Measurements from ENCODE around the gene LAIR1. TPM values are rescaled to one million over a fixed set of nuclear protein-coding genes. Genes with fewer than 3 reads are reported as not detected.
"Not testable (repeated sequence)": the region's sequence is repeated elsewhere in the genome, so short reads cannot be mapped to it uniquely, and the experiment has no call there.

Gene LAIR1
- total RNA-seq, 1 donor from 2014 or later: not detected

DNA sequence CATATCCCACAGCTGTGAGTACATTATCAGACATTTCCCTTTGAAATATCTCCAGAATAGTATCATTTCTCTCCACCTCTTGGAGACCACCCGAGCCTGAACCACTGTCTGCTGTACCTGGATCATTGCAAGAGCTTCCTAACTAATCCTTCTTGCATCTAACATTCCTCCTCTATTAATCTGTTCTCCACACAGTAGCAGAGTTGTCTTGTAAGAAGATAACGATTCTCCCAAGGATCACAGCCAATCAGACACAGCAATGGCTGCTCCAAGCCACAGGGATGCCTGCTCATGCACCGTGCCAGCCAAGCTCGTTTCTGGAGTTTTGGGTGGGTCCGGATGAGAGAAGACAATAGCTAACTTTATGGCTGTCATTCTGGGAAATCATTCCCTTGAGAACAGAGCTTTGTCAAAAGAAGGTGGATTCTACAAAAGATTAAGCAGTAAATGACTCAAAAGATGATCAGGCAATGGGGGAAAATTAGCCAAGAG is 14.5 kb upstream of the LAIR1 start:
- no peaks in the 10 kb centered on the region for H3K4me1 Mint-ChIP-seq (ENCODE audit: low read depth)
- TF ChIP-seq, protein P1, sequence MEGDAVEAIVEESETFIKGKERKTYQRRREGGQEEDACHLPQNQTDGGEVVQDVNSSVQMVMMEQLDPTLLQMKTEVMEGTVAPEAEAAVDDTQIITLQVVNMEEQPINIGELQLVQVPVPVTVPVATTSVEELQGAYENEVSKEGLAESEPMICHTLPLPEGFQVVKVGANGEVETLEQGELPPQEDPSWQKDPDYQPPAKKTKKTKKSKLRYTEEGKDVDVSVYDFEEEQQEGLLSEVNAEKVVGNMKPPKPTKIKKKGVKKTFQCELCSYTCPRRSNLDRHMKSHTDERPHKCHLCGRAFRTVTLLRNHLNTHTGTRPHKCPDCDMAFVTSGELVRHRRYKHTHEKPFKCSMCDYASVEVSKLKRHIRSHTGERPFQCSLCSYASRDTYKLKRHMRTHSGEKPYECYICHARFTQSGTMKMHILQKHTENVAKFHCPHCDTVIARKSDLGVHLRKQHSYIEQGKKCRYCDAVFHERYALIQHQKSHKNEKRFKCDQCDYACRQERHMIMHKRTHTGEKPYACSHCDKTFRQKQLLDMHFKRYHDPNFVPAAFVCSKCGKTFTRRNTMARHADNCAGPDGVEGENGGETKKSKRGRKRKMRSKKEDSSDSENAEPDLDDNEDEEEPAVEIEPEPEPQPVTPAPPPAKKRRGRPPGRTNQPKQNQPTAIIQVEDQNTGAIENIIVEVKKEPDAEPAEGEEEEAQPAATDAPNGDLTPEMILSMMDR (IDR thresholded peaks at IDR 0.05; ENCODE audit: unreplicated experiment): no peak
- no peaks in the 10 kb centered on the region for H3K9me3 Mint-ChIP-seq (ENCODE audit: low read depth)
- H3K4me3 Mint-ChIP-seq (ENCODE audit: low read depth): no peak overlapping the region
- peaks cover 40% of the 10 kb centered on the region for H3K27me3 Mint-ChIP-seq
- no peak for DNase-seq (ENCODE audit: low spot score, unreplicated experiment)
- H3K27ac Mint-ChIP-seq: no peak overlapping the region
- H3K36me3 Mint-ChIP-seq (ENCODE audit: insufficient read depth): no peaks in the 10 kb centered on the region

DNA sequence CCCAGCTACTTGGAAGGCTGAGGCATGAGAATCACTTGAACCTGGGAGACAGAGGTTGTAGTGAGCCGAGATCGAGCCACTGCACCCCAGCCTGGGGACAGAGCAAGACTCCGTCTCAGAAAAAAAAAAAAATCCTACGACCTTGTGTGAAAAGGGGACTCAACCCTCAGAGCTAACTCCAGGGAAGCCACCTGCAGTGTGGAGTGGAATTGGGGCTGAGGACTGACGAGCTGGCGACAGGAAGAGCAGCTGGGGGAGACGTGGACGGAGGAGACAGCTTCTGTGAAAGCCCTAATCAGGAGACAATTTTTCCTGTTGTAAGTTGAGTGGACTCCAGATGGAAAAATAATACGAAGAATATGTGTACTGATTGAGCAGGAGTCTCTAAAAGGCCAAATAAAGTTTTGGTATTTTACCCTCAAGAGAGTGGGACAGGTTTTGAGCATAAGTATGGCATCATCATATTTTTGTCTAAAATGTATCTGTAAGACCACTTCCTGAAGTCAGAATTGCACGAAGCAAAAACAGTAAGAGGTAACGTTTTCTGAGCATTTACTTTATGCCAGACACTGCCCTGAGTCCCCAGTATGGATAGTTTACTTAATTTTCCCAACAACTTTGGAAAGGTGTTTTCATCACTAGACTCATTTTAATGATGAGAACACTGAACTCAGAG is 12.0 kb upstream of the LAIR1 start:
- Mint-ChIP-seq H3K4me3 (ENCODE audit: low read depth) (no peak overlapping the region), H3K9me3 (ENCODE audit: low read depth) (no peaks in the 10 kb centered on the region), H3K27me3 (peaks cover 37% of the 10 kb centered on the region), H3K36me3 (ENCODE audit: insufficient read depth) (no peaks in the 10 kb centered on the region), H3K27ac (no peak overlapping the region), H3K4me1 (ENCODE audit: low read depth) (no peaks in the 10 kb centered on the region)
- TF ChIP-seq, protein P1 (IDR thresholded peaks at IDR 0.05; ENCODE audit: unreplicated experiment): no peak
- DNase-seq (ENCODE audit: low spot score, unreplicated experiment): no peak

DNA sequence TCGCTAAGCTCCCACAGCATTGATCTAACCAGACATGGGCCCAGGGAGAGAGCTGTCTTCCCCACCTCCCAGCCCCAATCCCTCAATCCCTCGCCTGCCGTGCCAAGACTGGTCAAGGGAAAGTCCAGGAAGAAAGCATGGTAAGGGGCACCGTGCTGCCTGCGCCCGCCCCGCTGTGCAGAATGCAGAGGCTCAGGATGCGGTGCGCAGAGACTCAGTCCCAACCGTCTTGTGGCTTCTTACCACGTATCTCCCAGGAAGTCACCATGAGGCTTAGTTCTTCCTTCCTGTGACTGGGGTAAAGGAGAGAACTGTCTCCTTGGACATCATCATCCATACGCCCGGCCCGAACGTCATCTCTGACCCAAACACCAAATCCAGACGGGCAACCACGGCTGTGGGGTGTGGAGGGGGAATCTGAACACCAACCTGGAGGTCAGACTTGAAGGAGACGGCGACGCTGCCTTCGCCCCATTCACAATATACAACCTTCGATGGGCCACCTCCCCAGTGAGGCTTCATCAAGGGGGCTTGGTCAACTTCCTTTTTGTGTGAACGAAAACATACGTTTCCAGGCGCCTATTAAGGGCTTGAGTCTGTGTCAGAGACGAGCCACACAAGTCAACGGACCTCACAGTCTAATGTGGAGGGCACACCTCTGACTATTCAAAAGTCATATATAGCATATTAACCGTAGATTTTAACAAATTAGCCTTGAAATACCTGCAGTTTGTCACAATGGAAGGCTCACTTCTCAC is 10.6 kb upstream of the LAIR1 start:
- peaks cover 35% of the 10 kb centered on the region for H3K27me3 Mint-ChIP-seq
- H3K4me1 Mint-ChIP-seq (ENCODE audit: low read depth); DNase-seq (ENCODE audit: low spot score, unreplicated experiment); H3K36me3 Mint-ChIP-seq (ENCODE audit: insufficient read depth); H3K27ac Mint-ChIP-seq; H3K9me3 Mint-ChIP-seq (ENCODE audit: low read depth); H3K4me3 Mint-ChIP-seq (ENCODE audit: low read depth): not testable (repeated sequence)

DNA sequence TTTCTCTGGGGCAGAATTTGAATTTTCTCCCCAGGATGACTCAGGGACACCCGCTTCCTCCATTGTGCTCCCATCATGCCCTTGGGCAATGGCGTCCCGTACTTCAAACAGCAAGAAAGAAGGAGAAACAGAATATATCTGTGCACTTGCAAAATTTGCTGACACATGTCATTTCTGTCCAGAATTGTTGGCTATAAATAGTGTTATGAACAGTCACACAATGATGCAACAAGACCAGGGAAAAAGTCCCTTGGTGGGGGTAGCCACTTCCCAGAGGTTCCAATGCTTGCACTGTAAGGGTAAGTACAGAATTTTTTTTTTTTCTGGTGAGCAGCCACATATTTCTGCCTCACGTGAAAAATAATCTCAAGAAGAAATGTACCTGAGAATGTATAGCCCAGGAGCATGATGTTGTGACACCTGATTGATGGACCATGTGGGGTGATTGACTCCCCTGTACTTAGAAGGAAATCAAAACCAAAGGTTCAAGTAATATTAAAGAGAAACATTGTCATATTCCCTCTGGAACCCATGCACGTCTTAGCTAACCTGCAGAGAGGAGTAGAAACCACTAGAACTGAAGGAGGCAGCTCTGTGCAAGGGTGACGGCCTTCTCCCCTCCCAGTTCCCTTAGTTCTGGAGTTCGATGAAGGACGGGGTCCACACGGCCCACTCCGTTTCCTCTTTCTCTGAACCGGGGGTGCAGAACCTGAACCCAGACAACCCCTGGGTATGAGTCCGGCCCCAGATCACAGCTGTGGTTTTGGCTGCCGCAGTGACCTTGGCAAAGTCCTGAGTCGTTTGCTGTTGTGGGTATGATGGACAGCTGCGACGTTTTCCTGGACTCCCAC is 9.3 kb upstream of the LAIR1 start:
- H3K27ac Mint-ChIP-seq: no peak overlapping the region
- peaks cover 33% of the 10 kb centered on the region for H3K27me3 Mint-ChIP-seq
- no peak overlapping the region for H3K4me3 Mint-ChIP-seq (ENCODE audit: low read depth)
- no peaks in the 10 kb centered on the region for H3K4me1 Mint-ChIP-seq (ENCODE audit: low read depth)
- H3K36me3 Mint-ChIP-seq (ENCODE audit: insufficient read depth): no peaks in the 10 kb centered on the region
- H3K9me3 Mint-ChIP-seq (ENCODE audit: low read depth): no peaks in the 10 kb centered on the region
- DNase-seq (ENCODE audit: low spot score, unreplicated experiment): no peak
- TF ChIP-seq, protein P1 (IDR thresholded peaks at IDR 0.05; ENCODE audit: unreplicated experiment): no peak

DNA sequence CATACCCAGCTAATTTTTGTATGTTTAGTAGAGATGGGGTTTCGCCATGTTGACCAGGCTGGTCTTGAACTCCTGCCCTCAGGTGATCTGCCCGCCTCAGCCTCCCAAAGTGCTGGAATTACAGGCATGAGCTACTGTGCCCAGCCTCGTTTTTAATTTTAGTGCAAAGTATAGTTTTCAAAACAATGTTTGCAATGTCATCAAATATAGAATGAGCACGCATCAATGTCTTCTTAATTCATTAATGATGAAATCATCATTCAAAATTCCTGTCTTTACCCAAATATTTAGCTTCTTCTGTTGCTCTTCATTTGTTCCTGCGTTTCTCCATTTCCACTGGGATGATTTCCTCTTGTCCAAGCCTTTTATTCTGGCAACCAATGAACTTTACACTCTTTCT is 6.7 kb upstream of the LAIR1 start:
- not testable (repeated sequence) for DNase-seq (ENCODE audit: low spot score, unreplicated experiment); H3K27ac Mint-ChIP-seq; H3K36me3 Mint-ChIP-seq (ENCODE audit: insufficient read depth); H3K4me1 Mint-ChIP-seq (ENCODE audit: low read depth); H3K4me3 Mint-ChIP-seq (ENCODE audit: low read depth); H3K9me3 Mint-ChIP-seq (ENCODE audit: low read depth)
- peaks cover 21% of the 10 kb centered on the region for H3K27me3 Mint-ChIP-seq

DNA sequence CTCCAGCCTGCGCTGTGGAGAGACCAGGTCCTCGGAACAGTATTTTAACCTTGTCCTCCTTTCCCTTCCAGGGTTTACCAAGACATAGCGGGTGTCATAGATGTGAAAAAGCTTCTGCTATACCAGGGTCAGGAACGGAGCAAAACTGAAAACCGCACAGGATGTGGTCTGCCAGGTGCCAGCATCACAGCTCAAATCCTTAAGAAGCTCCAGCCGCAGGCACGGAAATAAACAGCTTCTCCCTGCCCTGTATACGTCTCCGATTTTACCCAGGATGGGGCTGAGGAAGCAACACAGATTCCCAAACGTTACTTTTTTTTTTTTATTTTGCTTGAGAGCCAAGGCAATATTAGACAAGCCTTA is 5.7 kb upstream of the LAIR1 start:
- not testable (repeated sequence) for H3K36me3 Mint-ChIP-seq (ENCODE audit: insufficient read depth); H3K9me3 Mint-ChIP-seq (ENCODE audit: low read depth); DNase-seq (ENCODE audit: low spot score, unreplicated experiment); H3K4me3 Mint-ChIP-seq (ENCODE audit: low read depth); H3K27ac Mint-ChIP-seq; H3K4me1 Mint-ChIP-seq (ENCODE audit: low read depth)
- H3K27me3 Mint-ChIP-seq: peaks cover 25% of the 10 kb centered on the region

DNA sequence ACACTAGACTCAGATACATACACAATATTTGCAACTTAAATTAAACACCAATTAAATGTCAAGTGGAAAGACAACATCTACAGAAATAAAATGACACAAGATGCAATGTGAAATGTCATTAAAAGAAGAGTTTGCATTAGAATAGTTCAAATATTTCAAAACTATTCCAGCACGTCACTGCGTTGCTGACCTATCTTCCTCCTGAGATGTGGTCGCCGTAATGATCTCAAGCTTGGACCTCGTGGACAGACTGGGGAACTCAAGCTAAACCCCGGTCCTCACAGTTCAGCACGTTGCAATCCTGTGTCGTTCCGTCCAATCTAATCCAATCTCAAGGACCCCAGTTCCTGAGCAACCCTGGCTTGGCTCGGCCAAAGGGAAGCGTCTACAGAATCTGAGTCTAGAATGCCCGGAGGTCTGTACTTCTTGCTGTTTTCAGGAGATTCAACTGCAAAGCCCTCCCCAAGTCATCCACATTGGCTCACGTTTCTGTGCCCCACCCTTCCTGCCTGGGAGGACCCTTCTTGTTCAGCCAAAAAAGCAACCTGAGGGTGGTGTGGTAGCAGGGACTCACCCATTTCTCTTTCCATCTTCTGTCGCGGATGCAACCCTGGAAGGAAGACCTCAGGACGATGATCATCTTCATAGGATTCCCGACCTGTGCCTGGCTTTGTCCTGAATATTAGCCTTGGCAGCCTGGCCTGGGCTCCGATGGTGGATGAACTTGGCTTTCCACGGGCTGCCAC is 5.1 kb upstream of the LAIR1 start:
- not testable (repeated sequence) for H3K4me3 Mint-ChIP-seq (ENCODE audit: low read depth); DNase-seq (ENCODE audit: low spot score, unreplicated experiment); H3K27ac Mint-ChIP-seq; H3K9me3 Mint-ChIP-seq (ENCODE audit: low read depth); H3K4me1 Mint-ChIP-seq (ENCODE audit: low read depth); H3K36me3 Mint-ChIP-seq (ENCODE audit: insufficient read depth)
- peaks cover 20% of the 10 kb centered on the region for H3K27me3 Mint-ChIP-seq

Measured in progenitor cell of endocrine pancreas (in vitro differentiated cells).